Tibial nerve (tissue), 3 donors: ENCODE measurements around the gene LRRC4.

Source experiments
- CTCF ChIP-seq, 5 experiments: fragments of 200-600 bp in 3 of 5; fragments of 450-650 bp in 2 of 5; sonication (generic) in 3 of 5; IDR thresholded peaks; one replicate each; pipeline ENCODE4 v1.5.1; 2016 to 2019; ENCODE audit warnings: antibody characterized with exemption in 5 of 5, mild to moderate bottlenecking in 3 of 5, moderate library complexity in 2 of 5
- POLR2A ChIP-seq, 2 donors: fragments of 450-650 bp; IDR thresholded peaks; one replicate each; pipeline ENCODE4 v1.6.1; 2017; ENCODE audit warnings: antibody characterized with exemption in 2 of 2, mild to moderate bottlenecking in 2 of 2, moderate library complexity in 2 of 2

GRCh38 chr7:128076796-128077271, 45.6 kb upstream of the LRRC4 start:
- no peak for TF ChIP-seq POLR2A (IDR thresholded peaks at IDR 0.05)
- TF ChIP-seq CTCF (IDR thresholded peaks at IDR 0.05) = no peak
